GM21360 (cell line): ENCODE results near the gene NDUFS5.
"Not testable (repeated sequence)": the region's sequence is repeated elsewhere in the genome, so short reads cannot be mapped to it uniquely, and the experiment has no call there.

Source experiments
- ATAC-seq: cut with Tn5 transposase; IDR thresholded peaks from one replicate; pipeline ENCODE4 v1.9.1; 2021; ENCODE audit warnings: mild to moderate bottlenecking, moderate library complexity; ENCODE audit not compliant: unreplicated experiment

The NDUFS5 gene

DNA sequence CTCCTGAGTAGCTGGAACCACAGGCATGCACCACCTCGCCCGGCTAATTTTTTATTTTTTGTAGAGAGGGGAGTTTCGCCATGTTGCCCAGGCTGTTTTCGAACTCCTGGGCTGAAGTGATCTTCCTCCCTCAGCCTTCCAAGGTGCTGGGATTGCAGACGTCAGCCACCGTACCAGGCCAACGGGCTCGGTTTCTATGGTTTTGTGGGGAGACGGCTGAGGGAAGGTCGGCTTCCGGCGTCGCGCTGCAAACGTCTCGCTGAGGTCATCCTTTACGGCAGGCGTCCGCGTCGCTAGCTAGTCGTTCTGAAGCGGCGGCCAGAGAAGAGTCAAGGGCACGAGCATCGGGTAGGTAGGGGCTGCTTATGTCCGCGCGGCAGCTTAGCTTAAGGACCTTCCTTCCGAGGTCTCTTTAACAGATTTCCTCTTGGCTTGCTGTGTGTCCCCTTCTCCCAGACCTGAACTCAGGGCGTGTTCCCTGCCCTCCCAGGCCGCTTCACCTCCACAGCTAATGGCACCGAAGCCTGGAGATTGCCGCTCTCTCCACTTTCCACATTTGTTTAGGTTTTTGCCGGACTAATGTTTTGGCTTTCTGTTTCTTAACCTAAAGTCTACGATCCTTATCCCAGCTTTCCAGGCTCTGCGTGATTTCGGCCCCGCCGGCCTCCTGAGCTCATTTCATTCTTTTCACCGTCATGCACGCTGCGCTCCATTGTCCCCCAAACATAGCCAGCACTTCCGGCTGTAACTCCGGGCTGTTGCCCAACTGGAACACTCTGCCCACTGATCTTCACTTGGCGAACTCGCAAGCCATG lies at the start of gene NDUFS5:
TSS of gene NDUFS5 (plus strand) at position 300 of the 815 bp plus-strand sequence. CDS start 2,375 bp downstream, outside the sequence.
- ATAC-seq, result peak; percentile 71

- not testable (repeated sequence) for ATAC-seq
These were observed 48.5 kb upstream of the NDUFS5 start for GRCh38 chr1:38977399-38978244.

DNA sequence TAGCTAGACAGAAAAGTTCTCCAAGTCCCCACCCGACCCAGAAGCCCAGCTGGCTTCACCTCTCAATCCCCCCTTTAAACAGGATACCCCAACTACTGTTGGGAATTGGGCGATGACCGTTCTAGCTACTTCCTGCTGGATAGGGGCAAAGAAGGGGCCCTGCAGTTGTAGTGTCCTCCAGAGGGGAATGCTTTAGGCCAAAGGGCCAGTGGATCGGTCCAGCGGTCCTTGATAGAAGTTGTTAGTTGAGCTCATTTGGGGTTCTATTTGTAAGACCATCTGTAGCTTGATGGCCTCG lies 48.0 kb upstream of the NDUFS5 start:
- not testable (repeated sequence) for ATAC-seq

DNA sequence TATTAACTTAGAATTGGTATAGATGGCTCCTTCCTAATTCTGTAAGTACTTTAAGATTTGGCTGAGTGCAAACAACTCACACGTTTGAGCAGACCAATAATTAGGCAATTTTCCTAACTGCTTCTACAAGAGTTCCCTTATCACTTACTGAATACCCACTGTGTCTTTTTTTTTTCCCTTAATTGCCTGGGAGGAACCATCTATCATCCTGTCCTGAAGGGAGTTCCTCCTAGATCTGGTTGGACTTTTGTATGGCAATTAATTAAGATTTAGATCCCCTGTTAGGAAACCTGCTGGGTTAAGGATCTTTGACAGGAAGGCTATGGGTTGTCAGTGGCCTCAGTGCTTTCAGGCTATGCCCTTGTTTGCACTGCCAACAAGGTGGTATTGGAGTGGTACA lies 46.8 kb upstream of the NDUFS5 start:
- not testable (repeated sequence) for ATAC-seq

GRCh38 chr1:38989979-38990378 lies 36.2 kb upstream of the NDUFS5 start:
- ATAC-seq, result no peak

DNA sequence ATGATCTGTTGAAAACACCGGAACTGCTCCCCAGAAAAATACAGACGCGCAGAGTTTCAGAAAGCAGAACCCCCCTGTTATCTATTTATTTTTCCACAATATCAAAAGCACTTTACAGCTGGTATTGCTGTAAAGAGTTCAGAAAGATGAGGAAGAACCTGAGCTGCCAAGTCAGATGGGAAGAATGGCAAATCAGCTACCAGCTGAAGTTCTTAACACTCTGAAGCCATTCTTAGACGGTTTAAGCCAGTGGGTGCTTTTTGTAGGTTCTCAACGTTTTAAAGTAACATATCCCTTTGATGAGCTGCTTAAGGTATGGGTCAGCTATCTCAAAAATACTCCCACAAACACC lies 35.8 kb upstream of the NDUFS5 start:
- no peak for ATAC-seq

DNA sequence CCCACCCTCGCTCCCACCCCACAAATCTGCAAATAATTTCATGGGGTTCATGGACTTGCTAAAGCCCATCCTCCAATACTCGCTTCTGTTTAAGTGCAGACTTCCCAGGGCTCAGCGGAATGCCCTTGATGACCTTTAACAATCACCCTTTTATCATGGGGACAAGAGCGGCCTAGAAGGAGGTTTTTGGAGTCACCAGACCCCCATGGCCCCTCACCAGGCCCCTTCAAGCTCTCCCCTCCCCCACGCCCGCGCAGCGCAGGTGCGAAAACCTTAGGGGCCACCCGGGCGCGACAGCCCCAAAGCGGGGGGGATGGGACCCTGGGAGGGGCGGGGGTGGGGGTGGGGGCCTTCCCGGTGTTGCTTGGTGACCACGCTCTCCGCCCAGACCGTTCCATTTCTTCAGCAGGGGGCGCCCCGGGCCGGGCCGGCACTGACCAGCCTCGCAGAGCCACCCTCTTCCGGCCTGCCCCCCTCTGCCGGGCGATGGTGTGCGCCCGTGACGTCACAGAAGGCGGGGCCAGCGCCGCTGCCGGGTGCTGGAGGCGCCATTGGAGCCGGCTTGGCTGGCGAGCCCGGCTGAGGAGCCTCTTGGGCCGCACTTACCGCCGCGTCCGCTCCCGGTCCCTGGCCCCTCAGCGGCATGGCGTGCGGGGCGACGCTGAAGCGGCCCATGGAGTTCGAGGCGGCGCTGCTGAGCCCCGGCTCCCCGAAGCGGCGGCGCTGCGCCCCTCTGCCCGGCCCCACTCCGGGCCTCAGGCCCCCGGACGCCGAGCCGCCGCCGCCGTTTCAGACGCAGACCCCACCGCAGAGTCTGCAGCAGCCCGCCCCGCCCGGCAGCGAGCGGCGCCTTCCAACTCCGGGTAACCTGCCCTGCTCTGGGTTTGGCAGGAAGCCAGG lies 35.2 kb upstream of the NDUFS5 start, which contains the start of gene AKIRIN1:
TSS of gene AKIRIN1 (plus strand) at position 539 of the 900 bp plus-strand sequence. CDS start at position 644, 105 bp downstream.
- peak; percentile 90 for ATAC-seq

GRCh38 chr1:38991638-38992411 lies 34.3 kb upstream of the NDUFS5 start:
- peak; percentile 12 for ATAC-seq

- no peak for ATAC-seq
These were observed 33.6 kb upstream of the NDUFS5 start for GRCh38 chr1:38992412-38993111.

- ATAC-seq, result no peak
These were observed 32.0 kb upstream of the NDUFS5 start for GRCh38 chr1:38994196-38994595.

- no peak for ATAC-seq
These were observed 28.9 kb upstream of the NDUFS5 start for GRCh38 chr1:38997034-38997900.

- no peak for ATAC-seq
These were observed 28.3 kb upstream of the NDUFS5 start for GRCh38 chr1:38997901-38998190.

- ATAC-seq, result no peak
These were observed 24.4 kb upstream of the NDUFS5 start for GRCh38 chr1:39001516-39002421.

- no peak for ATAC-seq
These were observed 22.9 kb upstream of the NDUFS5 start for GRCh38 chr1:39003281-39003680.

GRCh38 chr1:39003794-39004193 lies 22.4 kb upstream of the NDUFS5 start:
- no peak for ATAC-seq

DNA sequence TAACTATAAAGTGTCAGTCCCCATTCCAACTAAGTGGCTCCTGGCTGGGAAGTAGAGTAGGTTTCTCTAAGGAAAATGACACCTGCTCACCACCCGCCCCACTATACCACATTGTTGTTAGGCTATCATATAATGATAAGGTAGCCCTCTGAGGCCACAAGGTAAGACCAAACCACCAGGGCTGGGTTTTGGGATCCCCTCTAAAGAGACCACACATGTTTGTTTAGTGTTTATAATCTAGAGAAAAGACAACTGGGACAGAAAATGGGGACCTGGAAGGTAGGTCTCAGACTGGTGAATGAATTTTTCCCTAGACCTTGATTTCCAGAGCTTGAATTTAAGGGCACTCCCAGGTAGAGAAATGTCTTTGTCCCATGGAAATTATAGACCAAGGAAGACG lies 19.9 kb upstream of the NDUFS5 start:
- ATAC-seq, result no peak

- ATAC-seq, result no peak
These were observed 19.2 kb upstream of the NDUFS5 start for GRCh38 chr1:39006726-39007645.
